Mesenteric fat pad (tissue), 1 donor: ENCODE data around the gene CAPN6. TPM values are rescaled to one million over a fixed set of nuclear protein-coding genes. Genes with fewer than 3 reads are reported as not detected.

ENCODE experiments used
- DNase-seq: peaks from one replicate; pipeline ENCODE4 v3.0.0-alpha.2; 2020; ENCODE audit warnings: low spot score
- long read RNA-seq: library from polyadenylated mRNA; unstranded; transcript quantifications from one replicate; pipeline ENCODE4 v2.0.0, GENCODE V29; 2020
- total RNA-seq: library from RNA; stranded (reverse); fragmentation: NEBNext Ultra II Directional; extraction: Animal tissue kit (Norgen Biotek cat#: 25700); gene quantifications from one replicate; pipeline ENCODE4 v1.2.1, GENCODE V29; 2021
- donor health status: DM: yes; HTN: yes; CAD: no.

Gene CAPN6, protein sequence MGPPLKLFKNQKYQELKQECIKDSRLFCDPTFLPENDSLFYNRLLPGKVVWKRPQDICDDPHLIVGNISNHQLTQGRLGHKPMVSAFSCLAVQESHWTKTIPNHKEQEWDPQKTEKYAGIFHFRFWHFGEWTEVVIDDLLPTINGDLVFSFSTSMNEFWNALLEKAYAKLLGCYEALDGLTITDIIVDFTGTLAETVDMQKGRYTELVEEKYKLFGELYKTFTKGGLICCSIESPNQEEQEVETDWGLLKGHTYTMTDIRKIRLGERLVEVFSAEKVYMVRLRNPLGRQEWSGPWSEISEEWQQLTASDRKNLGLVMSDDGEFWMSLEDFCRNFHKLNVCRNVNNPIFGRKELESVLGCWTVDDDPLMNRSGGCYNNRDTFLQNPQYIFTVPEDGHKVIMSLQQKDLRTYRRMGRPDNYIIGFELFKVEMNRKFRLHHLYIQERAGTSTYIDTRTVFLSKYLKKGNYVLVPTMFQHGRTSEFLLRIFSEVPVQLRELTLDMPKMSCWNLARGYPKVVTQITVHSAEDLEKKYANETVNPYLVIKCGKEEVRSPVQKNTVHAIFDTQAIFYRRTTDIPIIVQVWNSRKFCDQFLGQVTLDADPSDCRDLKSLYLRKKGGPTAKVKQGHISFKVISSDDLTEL
- 0.16 TPM for total RNA-seq
- long read RNA-seq: 0 reads

DNA sequence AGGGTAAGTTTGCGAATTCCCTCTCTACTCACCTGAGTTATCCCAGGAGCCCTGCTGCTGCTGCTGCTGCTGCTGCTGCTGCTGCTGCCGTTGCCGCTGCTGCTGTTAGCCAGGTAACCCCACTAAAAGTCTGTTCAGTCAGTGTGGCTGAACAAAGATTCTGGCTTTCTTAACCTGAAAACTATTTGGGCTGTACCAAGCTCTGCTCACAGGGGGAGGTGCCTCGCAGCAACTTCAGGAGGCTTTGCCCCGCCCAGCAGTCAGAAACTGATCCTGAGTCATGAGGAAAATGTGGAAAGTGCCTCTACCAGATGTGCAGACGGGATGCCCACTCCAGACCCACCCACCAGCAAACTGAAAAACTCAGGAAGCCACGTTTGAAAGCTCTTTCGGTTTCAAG lies at the start of gene CAPN6:
Gene CAPN6 (minus strand): TSS at position 145 of the 400 bp plus-strand sequence. CDS start 6,547 bp downstream, outside the sequence.
- DNase-seq: no peak

DNA sequence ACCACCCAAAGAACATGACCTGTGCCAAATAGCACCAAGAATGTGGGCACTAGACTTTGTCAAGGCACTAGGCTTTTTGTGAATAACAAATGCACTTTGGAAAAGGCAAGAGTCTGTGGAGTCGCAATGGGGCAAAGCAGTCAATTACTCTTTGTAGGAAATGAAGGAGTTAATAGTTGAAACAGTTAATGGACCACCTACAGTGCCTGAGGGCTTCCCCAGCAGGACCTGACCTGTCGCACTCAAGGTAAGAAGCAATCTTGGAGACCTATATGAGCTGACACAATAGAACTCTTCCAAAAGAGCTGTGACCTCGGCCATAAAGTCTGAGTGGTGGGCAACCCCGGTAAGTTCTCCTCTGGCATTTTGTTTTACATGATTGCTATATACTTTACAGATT lies 49.2 kb upstream of the CAPN6 start:
- DNase-seq: no peak

DNA sequence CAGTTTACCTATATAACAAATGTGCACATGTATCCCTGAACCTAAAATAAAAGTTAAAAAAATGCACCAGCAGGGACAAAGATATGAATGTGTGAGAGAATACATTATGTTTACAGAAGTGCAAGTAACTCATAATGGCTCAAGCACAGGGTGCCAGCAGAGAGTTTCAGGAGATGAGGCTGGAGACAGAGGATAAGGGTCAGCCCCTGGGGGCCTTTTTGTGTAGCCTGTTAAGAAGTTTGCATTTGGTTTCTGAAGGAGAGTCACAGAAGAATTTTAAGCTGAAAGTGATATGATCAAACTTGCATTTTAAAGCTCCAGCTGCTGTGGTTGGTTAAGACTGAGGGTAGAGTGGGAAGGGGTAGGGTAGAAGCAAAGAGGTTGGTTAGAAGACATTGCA lies 48.6 kb upstream of the CAPN6 start:
- no peak for DNase-seq

DNA sequence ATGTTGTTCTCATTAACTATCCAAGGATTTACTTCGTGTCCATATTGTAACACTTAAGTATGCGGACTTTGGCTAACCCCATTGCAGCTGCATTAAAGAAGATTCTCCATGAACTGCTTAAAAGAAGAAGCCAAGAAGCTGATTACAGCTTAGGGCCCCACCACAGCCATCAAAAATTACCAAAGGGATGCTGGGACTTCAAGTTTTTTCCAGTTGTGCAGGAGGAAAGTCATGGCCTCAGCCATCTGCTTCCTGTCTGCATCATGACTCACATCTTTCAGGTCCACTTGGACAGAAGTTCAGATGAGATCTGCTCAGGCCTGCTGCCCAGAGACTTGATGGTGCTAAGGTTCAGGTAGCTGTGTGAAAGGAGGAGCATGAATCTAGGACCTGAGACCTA lies 38.8 kb upstream of the CAPN6 start:
- no peak for DNase-seq

DNA sequence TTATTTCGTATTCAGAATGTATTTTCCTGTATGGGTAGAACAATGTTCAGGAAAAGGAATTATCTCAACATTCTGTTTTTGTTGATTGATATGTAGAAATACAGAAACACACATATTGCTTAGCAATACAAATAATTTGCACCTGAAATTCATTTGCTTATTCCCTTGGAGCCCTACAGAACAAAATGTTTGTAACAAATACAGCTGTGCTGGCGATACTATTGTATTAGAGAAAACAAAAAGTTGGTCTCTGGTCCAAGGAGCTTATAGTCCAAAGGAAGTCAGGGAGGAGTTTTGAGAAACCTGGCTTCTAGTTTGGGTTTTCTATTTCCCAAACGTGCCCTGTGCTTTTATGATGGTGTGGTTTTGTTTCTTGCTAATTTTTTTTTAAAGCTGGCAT lies 37.8 kb upstream of the CAPN6 start:
- DNase-seq: no peak

DNA sequence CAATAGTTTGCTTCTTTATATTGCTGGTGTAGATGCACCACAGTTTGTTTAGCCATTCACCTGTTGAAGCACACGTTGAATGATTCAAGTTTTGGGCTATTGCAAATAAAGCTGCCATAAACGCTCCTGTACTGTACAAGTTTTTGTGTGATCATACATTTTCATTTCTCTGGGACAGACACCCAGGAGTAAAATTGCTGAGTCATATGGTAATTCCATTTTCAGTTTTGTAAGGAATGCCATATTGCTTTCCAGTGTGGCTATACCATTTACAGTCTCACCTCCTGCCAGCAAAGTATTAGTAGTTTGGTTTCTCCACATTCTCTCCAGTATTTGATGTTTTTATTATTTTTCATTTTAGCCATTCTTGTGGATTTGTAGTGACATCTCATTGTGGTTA lies 32.0 kb upstream of the CAPN6 start:
- no peak for DNase-seq

DNA sequence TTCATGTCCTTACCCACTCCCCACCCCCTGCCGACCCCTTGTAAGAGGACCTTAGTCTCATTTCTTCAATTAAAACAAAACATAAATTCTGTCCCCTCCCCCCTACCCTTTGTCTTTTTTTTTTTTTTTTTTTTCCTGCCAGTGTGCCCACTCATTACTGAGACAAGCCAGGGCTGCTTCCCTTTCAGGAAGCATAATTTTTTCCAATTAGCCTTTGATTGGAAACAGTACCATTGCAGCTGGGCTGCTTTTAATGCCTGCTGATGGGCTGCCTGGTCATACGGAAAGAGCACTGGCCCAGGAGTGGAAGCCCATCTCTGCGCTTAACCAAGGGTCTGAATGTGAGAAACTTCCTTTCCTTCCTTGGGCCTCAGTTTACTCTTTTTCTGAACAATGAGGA lies 18.6 kb upstream of the CAPN6 start:
- no peak for DNase-seq

DNA sequence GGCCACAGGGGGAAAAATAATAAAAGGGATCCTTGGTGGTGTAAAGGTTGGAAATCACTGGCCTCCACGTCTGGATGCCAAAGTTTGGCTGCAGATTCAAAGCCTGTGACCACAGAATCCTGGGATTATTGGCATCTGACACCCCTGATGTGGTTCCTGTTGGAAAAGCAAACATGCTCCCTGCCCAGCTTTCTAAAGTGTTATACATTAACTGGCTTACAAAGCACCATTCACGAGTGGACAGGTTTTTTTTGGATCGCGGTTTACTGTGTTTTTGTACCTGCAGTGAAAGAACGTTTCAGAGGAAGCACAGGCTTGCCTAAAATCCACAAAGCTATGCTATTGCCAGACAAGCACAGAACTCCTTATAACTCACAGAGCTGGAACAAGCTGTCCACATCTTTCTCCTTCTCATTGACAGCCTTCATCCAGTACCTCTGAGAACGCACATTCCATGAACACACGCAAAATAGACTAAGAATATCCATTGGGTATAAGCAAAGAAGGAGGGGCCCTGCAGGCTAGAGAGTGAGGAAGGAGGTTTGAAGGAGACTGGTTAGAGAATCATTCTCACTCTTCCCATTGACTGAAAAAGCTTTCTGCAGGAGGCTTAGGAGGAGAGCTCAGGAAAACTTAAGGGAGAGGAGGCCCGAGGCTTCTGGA lies 14.5 kb upstream of the CAPN6 start:
- DNase-seq: no peak

DNA sequence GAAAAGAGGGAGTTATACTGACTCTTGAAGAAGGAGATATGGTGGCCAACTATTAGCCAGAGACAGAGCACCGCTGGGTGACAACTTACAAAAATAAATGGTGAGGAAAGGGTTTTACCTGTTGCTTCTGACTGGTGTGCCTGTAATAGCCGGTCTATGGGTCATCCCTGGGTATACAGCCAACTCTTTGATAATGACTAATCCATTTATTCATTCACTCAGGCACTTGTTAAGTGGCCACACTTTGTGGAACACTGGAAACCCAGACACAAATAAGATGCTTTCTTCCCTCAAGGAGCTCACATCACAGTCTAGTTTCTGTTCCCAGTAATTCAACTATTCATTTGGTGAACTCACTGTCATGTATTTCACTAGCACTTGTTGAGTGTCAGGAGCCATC lies 13.2 kb upstream of the CAPN6 start:
- DNase-seq: no peak

DNA sequence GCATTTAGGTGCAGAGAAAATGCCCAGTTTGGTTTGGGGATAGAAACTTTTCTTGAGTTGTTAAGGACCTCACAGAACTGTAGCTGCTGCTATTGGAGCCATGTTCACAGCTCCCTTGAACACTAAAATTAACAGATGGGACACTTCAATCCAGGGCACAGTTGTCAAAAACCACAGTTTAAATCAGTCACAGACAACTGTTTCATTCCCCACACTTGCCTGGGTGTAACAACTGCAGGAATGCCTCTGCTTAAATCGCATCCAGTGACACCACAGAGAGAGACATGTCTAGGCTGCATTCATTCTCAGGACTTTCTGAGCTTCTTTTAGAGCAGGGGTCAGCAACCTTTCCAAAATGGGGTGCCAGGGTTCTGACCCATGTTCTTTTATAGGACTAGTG lies 12.7 kb upstream of the CAPN6 start:
- no peak for DNase-seq

DNA sequence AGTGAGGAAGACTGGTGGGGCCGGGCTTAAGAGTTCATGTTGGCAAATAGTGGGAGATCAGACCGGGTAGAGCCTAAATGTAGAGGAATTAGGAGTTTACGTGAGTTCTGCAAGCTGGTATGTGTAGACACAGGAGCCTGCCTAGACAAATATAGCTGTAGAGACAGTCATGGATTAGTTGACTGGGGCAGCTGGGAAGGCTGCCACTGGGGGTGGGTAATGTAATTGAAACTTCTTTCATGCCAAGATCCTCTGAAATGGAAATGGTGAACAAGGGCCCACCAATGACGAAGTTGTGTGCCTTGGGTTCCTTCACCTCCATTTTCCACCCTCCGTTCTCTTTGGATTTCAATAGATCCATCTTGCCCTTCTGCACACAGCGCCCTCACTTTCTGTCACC lies 11.9 kb upstream of the CAPN6 start:
- no peak for DNase-seq

DNA sequence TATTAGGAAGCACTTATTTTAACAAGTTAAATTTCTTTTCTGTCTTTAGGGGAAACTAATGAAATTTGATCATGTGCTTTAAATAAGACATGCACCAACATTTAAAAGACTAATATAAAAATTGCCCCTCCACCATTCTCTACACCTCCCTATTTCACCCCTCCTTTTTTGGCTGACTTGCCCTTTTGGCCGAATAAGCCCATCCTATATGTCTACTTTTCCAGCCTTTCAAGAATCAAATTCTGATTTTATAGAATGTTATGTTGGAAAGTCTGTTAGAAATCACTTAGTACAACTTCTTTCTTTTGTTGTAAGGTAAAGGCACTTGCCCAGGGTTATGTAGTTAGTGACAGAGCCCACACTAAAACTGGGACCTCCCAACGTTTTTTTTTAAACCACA lies 1.8 kb downstream of the CAPN6 start:
- no peak for DNase-seq

DNA sequence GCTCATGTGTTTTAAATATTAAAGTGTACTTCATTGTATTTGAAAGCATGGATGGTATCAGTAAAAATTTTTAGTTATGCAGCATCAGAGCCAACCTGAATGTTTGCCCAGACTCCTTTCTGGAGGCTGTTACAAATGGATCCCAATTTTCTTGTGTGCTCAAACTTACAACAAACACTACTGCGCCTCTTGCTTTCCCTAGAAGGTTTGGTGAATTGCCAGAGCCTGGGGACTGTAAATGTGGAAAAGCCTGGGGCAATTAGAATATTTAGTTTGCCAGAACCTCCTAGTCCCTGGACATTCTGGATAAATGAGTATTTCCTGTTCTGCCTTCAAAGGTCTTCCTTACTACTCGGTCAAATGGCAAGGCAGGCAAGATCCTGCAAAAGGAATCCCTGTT lies 4.8 kb downstream of the CAPN6 start:
- DNase-seq: no peak

DNA sequence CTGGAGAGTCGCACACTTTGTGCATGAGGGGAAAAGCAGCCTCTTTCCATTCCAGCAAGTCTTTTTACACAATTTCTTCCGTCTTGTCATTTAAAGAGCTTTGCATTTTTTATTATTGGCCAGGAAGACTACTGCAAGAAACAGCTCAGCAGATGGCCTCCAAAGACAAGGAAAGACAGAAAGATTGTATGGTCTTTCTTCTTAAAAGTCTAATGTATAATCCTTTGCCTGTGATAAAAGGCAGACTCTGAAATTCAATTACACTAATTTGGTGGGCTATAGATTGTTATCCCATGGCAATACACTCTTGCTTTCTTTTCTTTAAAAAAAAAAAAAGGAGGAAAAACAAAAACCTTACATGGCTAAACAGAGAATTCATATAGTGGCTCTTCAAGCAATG lies 5.9 kb downstream of the CAPN6 start:
- no peak for DNase-seq

DNA sequence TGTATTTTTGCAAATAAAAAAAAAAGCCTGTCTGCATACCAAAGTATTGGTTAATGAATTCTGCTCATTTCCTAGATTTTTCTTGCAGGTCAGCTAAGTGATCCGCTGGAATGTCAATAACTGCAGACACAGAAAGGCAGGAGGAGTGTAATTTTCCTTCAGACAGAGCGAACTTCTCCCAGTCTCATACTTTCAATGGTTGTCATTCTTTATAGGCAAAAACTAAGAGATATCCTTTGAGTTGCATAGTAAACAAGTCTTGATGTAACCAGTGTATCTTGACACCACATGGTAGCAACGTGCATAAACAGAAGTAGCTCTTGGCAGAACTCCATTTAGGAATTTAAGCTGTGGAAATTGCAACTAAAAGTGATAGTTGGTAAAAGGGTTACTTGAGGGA lies 8.2 kb downstream of the CAPN6 start:
- DNase-seq: no peak

DNA sequence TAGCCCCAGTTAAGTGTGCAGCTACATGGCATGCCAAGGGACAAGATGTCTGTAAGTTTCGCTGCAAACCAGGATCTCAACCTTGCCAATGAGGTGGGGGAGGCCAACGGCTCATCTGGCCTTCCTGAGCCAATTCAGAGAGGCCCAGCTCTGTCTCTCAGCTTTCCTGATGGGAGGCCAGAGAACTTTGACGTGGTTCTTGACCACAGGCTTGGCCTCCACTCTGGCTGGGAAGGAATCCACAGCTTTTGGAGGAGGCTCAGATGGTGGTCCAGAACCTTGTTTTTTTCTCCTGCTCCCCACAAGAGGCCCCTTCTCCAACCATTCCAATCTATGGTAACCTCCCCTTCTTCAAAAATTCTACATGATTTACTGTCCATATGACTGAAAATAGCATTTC lies 9.8 kb downstream of the CAPN6 start:
- DNase-seq: no peak

DNA sequence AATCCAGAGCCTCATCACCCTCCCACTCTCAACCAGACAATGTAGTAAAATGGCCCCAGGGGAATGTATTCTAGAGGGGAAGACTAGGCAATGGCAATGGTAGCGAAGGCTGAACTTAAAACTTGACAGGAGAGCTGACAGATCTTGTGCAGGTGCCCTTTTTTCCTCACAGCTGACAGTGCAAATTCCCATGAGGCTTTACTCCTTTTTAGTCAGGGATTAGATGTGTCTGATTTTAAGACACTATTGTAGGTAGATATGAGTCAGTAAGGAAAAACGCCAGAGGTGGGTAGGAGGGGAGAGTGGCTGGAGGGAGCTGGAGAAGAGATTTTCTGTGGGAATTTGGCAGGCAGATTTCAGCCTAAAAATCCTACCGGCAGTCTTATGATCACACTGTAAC lies 10.7 kb downstream of the CAPN6 start:
- DNase-seq: no peak

DNA sequence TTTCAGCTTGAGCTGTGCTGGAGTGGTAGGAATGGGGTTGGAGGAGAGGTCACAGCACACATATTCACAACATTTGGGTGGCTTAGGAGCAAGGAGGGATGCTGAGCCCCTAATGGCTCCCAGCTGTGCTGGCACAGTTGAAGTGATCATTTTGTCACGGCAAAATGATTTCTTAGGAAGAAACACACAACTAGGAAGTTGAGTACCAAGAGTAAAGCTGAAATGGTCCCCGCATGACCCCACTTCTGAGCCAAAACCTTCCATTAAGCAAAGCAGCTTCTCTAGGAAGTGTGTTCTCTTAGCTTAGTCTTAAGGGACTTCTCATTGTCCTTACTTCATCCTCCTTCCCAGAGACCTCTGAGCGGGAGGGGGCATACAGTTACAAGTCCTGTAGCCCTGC lies 12.6 kb downstream of the CAPN6 start:
- DNase-seq: no peak

DNA sequence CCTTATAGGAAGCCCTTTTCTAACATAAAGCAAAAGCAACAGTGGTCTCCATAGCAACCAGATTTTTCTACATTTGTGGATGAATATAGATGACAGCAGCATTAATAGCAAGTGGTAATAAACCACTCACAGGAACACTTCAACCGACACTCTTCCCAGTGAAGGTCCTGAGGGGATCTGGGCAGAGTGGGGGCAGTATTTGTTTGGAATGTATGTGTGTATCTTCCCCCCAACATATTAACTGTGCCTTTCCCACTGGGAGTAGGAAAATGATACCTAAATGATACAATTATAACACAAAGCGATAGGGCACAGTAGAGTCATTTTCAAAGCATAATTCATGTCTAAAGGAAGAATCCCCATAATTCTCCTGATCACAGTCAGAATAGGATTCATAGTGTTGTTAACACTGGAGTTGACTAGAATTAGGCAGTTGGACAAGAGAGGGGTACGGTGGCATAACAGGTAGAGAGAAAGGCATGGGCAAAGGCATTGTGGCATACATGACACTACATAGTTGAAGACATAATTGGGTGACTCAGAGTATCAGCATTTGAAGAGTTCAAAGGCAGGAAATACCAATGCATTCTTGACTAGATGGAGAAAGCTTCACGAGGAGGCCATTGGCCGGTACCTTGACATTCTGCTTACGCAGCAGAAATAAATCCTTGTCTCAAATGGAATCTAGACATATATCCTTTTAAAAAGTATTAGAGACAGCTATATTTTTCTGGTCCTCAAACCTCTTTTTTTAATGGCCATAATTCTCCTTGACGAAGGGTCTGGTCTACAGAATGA lies 15.2 kb downstream of the CAPN6 start:
- DNase-seq: no peak

DNA sequence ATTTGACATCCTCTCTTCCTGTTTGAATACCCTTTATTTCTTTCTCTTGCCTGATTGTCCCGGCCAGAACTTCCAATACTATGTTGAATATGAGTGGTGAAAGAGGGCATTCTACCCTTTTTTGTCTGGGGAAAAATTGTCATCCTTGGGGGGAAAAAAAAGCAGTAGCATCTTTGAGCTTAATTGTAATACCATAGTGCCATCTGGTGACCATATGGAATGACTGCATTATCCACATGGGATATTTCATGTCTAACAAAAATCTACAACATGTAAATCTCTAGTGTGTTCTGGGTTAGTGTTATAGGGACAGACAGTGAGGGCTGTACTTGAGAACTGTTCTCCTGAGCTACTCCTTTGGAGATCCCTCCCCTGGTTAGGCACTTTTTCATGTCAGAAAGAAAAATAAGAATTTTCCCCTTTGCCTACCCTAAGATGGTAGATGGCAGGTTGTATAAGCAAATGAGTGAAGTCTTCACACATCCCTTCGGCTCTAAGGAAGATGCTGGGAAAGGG lies 26.0 kb downstream of the CAPN6 start:
- DNase-seq: no peak

DNA sequence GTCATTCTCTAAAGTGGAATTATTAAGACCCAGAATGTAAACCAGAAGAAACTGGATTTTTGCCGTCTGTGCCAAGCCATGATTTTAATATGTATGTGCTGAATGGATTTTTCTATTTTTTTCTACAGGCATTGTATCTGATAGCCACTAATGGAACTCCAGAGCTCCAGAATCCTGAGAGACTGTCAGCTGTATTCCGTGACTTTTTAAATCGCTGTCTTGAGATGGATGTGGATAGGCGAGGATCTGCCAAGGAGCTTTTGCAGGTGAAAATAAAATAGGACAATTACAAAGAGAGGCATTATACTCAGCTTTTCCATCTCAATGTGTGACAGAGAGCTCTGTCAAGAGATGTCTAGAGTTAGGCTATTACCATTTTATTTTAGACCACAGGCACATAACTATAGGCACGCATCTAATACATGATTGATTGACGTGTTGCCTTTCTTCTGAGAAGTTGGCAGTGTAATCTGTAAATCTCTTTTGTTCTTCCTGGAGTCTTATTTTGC lies 53.9 kb downstream of the CAPN6 start:
- no peak for DNase-seq
